Activated naive CD4-positive, alpha-beta T cell treated with anti-CD3 and anti-CD28 coated beads for 36 hours (primary cell): Measurements from ENCODE around the gene PTPRM. TPM values are rescaled to one million over a fixed set of nuclear protein-coding genes. Genes with fewer than 3 reads are reported as not detected.

ENCODE experiments used
- CTCF ChIA-PET: fragments of 350-600 bp; sonication (Branson Sonifier 250); formaldehyde crosslinking; loops from one replicate; lab custom pipeline; 2021; ENCODE audit warnings: antibody characterized with exemption; lab: Charles Lee
- DNase-seq: peaks from one replicate; pipeline ENCODE4 v3.0.0-alpha.2; 2020
- H3K27ac Mint-ChIP-seq: one replicate; pipeline ENCODE4 v1.8.0; 2021; ENCODE audit warnings: mild to moderate bottlenecking, mixed read lengths
- H3K27me3 Mint-ChIP-seq: one replicate; pipeline ENCODE4 v1.8.0; 2021; ENCODE audit warnings: low read depth, mixed read lengths
- H3K36me3 Mint-ChIP-seq: one replicate; pipeline ENCODE4 v1.8.0; 2021; ENCODE audit warnings: low read depth, mixed read lengths
- H3K4me1 Mint-ChIP-seq: one replicate; pipeline ENCODE4 v1.8.0; 2021; ENCODE audit warnings: low read depth, mixed read lengths
- H3K4me3 Mint-ChIP-seq: one replicate; pipeline ENCODE4 v1.8.0; 2021; ENCODE audit warnings: mild to moderate bottlenecking, moderate library complexity, mixed read lengths
- H3K9me3 Mint-ChIP-seq: one replicate; pipeline ENCODE4 v1.8.0; 2021; ENCODE audit warnings: mixed read lengths
- intact Hi-C: fragments of 100-400 bp; cut with micrococcal nuclease; formaldehyde crosslinking; loops from one replicate; pipeline ENCODE4 v1.15.1; 2023
- total RNA-seq, 2 experiments: library from RNA; stranded (reverse); gene quantifications; one replicate each; pipeline ENCODE4 v1.2.3, GENCODE V29; 2021

PTPRM gene
- total RNA-seq, 2 experiments from 2014 or later: 4.3 to 6.1 TPM

DNA sequence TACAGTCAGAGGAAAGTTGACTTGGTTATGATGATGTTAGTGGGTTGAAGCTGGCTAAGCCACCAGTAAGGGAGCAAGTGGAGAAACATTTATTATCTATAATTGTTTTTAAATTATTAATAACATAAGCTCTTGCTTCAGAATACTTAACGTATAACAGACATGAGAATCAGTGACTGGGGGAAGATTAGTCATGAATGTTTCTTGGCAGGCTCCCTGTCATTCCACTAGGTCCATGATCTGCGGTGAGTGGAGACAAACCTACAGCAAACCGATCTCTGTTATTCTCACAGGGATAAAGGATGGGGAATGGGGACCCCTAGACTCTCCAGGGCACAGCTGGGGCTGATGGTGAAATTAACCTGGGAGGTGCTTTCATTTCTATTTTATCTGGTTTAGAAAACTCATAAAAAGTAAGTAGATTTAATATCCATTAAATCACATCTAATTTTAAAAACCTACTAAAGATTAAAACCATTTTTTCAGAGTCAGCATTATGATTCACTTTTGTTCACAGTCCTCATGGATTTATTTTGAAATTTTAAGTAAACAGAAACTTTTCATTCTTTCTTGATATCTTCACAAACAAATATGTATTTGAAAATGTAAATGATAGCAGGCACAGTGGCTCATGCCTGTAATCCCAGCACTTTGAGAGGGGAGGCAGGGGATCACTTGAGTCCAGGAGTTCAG lies 420.3 kb downstream of the PTPRM start:
- H3K4me3 Mint-ChIP-seq: no peak overlapping the region
- peaks cover 1% of the 10 kb centered on the region for H3K36me3 Mint-ChIP-seq
- CTCF ChIA-PET: no interaction called here
- H3K27ac Mint-ChIP-seq: no peak overlapping the region
- no peaks in the 10 kb centered on the region for H3K27me3 Mint-ChIP-seq
- peaks cover 4% of the 10 kb centered on the region for H3K9me3 Mint-ChIP-seq
- no peaks in the 10 kb centered on the region for H3K4me1 Mint-ChIP-seq
- no peak for DNase-seq
- intact Hi-C loops: no loop called here

DNA sequence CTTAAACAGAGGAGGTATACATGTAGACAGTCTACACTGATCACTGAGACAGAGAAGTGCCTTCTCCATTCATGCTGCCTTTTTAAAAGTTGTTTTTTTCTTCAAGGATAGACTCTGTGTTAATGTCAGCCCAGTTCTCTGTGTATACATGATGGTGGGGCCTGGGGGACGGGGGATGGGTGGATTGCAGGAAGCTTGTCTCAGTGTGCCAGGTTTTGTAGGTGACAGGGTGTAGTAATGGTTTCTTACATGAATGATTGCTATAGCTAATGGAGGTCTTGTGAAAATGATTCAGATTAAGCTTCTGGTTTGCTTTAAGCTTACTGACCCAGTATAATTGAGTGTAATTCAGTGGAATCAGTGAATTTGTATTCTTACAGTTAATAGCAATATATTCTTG lies 423.6 kb downstream of the PTPRM start:
- intact Hi-C loops: no loop called here
- Mint-ChIP-seq H3K4me1 (no peaks in the 10 kb centered on the region), H3K36me3 (peaks cover 1% of the 10 kb centered on the region), H3K9me3 (peaks cover 6% of the 10 kb centered on the region), H3K27ac (no peak overlapping the region), H3K27me3 (no peaks in the 10 kb centered on the region), H3K4me3 (no peak overlapping the region)
- DNase-seq: no peak
- CTCF ChIA-PET: interaction anchor here (0.6 kb wide), 1 partner anchor 325 kb away, joined by 3 read pairs; no protein-coding TSS in a partner anchor

DNA sequence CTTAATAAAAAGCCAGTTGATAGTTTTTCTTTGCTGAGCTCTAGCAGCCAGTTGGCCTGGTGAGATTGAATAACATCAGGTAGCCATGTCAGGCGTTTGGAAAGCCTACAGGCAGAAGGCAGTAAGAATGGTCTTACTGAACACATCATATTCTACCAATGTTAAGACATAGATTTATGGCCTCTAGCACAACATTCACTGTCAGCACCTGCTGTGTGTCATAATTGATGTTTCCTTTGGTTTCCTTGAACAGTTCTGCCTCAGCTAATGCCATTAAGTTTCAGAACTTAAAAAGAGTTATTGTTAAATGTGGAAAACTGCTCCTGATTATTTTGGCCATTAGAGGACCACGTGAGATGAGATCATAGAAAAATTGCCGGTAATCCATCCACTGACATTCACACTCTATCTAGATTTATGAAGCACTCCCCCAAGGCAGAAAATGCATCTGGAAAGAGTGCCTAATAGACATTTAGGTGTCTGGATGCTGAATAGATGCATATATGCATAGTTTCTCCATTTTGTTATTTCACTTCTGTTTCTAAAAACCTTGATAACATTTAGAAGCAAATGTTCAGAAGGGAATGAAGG lies 434.7 kb downstream of the PTPRM start:
- Mint-ChIP-seq H3K27ac (no peak overlapping the region), H3K9me3 (no peaks in the 10 kb centered on the region), H3K27me3 (no peaks in the 10 kb centered on the region), H3K36me3 (no peaks in the 10 kb centered on the region), H3K4me1 (no peaks in the 10 kb centered on the region), H3K4me3 (no peak overlapping the region)
- DNase-seq: no peak
- CTCF ChIA-PET: no interaction called here
- intact Hi-C loops: no loop called here

DNA sequence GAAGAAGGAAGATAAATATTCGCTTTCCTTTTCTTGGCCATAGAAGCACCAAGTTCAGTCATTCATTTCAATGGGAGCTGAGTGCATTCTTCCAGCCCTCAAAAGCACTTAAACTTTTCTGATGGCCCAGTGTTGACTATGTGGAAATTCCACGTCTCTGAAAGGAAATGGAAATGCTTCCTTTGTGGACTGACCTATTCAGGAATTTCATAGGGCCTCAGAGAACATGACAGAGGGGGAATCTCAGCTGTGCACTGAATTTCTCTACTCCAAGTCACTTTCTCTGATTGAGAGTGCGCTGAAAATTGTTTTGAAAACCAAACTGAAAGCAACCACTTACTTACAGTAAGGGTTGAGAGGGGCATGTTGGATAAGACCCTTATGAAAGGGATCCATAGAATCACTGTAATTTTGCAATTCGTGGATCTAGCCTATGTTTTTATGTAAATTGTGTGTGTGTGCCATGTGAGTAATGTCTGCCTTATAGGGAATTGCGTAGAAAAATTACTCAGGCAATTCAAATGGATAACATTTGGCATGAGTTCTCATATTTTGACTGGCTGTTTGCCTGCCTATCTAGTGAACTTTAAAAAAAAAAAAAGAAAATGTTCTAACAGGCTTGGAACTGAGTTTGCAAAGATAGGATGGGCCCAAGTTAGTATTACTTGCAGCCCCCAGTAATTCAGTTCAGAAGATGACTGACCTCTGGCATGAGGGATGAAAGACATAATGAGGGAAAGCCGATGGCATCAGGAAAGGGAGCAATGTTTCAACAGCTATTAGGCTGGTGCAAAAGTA lies 437.0 kb downstream of the PTPRM start:
- CTCF ChIA-PET: no interaction called here
- Mint-ChIP-seq H3K36me3 (no peaks in the 10 kb centered on the region), H3K27me3 (no peaks in the 10 kb centered on the region), H3K9me3 (no peaks in the 10 kb centered on the region), H3K4me3 (no peak overlapping the region), H3K27ac (no peak overlapping the region), H3K4me1 (no peaks in the 10 kb centered on the region)
- intact Hi-C loops: no loop called here
- DNase-seq: no peak

DNA sequence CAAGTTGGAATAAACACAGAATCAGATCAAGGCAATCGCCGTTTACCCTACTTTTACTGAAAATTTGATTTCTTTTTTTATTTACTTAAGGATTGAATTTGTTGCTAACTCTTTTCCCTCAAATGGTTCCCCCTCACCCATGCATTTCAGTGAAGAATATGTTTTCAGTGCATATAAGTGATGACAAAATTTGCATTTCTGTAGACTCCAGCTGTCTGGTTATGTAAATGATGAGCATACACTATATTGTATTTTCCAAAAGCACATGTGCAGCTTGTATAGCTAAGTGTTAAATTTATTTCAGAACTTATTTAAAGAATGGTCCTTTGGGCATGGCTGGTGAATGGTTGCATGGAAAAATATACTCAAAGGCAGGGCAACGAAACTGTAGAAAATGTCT lies 437.7 kb downstream of the PTPRM start:
- no peak overlapping the region for H3K4me3 Mint-ChIP-seq
- no peak overlapping the region for H3K27ac Mint-ChIP-seq
- H3K27me3 Mint-ChIP-seq: no peaks in the 10 kb centered on the region
- DNase-seq: no peak
- CTCF ChIA-PET: no interaction called here
- H3K9me3 Mint-ChIP-seq: no peaks in the 10 kb centered on the region
- intact Hi-C loops: no loop called here
- no peaks in the 10 kb centered on the region for H3K4me1 Mint-ChIP-seq
- no peaks in the 10 kb centered on the region for H3K36me3 Mint-ChIP-seq

DNA sequence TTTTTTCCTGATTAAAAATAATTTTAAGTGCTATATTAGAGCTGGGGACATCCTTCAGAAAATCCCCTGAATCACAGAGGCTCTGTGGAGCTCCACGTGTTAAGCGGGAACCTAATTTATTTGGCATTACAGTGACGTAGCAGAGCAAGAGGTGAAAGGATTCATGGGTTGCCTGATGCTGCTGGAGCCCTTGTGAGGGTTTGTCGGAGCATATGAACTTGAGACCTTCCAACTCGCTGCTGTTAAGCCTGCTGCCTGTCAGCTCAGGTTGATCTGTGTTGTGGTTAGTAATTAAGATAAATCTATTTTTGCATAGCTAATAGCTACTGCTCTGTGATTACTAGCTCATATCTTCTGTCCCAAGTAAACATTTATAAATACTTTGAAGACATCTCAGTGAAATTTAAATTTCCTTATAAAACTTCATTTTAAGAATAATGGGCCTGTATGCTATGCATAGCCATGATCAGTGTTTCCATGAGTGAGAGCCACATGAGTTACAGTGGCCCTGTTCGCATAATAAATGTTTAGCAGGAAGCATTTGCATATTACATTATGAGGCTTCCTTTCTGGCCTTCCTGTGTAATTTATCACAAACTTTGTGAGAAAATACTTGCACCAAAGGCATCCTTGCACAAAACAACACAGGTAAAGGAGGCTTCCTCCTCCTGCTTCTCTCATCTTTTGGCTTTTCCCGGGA lies 438.9 kb downstream of the PTPRM start:
- Mint-ChIP-seq H3K4me3 (no peak overlapping the region), H3K4me1 (no peaks in the 10 kb centered on the region), H3K9me3 (no peaks in the 10 kb centered on the region), H3K36me3 (no peaks in the 10 kb centered on the region), H3K27ac (no peak overlapping the region), H3K27me3 (no peaks in the 10 kb centered on the region)
- intact Hi-C loops: no loop called here
- no peak for DNase-seq
- CTCF ChIA-PET: interaction anchor here (0.6 kb wide), 1 partner anchor 194 kb away, joined by 4 read pairs; no protein-coding TSS in a partner anchor

DNA sequence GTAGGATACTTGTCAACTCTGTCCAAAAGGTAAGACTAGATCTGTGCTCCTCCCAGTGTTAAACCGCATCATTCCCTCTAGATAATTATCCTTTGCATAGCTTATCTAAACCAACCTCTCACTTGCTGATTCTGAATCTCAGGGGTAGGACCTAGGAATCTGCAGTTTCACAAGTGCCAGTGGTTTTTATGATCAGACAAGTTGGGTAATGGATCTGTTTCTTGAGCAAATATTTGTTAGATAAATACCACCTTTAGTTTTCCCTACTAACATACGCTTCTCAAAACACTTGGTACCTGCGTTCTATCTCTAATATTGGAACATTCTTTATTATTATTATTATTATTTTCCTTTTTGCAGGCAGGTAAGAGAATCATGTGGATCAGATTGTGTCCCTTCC lies 439.9 kb downstream of the PTPRM start:
- no peaks in the 10 kb centered on the region for H3K9me3 Mint-ChIP-seq
- intact Hi-C loops: no loop called here
- H3K4me3 Mint-ChIP-seq: no peak overlapping the region
- no peaks in the 10 kb centered on the region for H3K36me3 Mint-ChIP-seq
- H3K27me3 Mint-ChIP-seq: no peaks in the 10 kb centered on the region
- DNase-seq: no peak
- no peak overlapping the region for H3K27ac Mint-ChIP-seq
- CTCF ChIA-PET: no interaction called here
- no peaks in the 10 kb centered on the region for H3K4me1 Mint-ChIP-seq

DNA sequence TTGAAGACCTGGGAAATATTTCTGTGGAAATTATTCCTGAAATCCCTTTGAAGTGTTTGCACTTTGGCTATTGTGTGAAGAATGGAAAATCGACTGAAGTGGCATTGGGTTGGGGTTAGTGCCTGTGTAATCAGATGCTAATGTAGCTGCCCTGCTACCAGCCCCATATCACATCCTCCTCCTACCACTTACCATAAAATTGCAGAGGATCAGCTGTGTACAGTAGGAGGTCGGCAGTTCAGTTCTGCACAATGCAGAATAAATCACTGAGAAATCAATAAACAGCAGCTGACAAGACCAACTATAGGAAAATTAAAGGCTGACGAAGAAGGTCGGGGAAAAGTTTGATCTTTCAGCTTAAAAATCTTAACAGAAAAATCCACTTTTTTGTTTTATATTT lies 440.9 kb downstream of the PTPRM start:
- Mint-ChIP-seq H3K4me1 (no peaks in the 10 kb centered on the region), H3K9me3 (no peaks in the 10 kb centered on the region), H3K27me3 (no peaks in the 10 kb centered on the region), H3K4me3 (no peak overlapping the region), H3K27ac (peak overlapping the region; percentile 41), H3K36me3 (no peaks in the 10 kb centered on the region)
- DNase-seq: no peak
- CTCF ChIA-PET: no interaction called here
- intact Hi-C loops: no loop called here

DNA sequence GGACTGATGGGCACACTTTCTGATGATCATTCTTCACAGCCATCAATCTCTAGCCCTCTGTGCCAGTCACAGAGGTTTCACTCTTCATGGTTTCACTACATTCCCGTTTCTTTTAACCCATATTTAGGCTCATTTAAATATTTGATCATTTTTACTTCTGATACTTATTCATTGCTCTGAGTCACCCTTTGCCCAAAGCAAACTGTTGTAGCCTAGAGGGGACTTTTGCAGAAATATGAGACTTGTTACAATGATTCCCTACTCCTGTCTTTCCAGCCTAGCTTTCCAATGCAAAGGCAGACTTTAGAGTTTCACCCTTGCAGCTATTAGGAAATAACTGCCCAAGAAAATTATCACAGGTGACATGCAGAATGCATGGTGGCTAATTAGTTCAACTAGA lies 444.2 kb downstream of the PTPRM start:
- Mint-ChIP-seq H3K4me3 (no peak overlapping the region), H3K9me3 (no peaks in the 10 kb centered on the region), H3K27ac (no peak overlapping the region), H3K27me3 (no peaks in the 10 kb centered on the region), H3K4me1 (no peaks in the 10 kb centered on the region), H3K36me3 (no peaks in the 10 kb centered on the region)
- CTCF ChIA-PET: no interaction called here
- no peak for DNase-seq
- intact Hi-C loops: no loop called here

DNA sequence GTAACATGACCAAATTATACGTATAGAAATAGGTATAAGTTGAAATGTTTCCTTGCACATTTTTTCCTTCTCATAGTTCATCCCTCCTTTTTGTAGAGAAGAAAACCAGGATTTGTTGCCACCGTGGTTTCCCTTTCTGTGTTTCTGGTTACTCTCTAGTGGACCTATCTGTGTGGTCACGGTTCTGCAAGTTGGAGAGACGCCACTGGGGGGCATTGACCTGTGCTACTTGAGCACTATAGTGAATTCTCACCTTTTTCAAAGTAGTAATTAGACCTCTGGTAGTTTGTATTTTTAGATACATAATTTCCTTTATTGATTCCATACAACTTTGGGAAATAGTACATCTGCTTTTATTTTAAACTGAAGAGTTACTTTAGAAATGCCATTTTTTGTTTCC lies 444.8 kb downstream of the PTPRM start:
- H3K9me3 Mint-ChIP-seq: no peaks in the 10 kb centered on the region
- no peaks in the 10 kb centered on the region for H3K27me3 Mint-ChIP-seq
- H3K4me1 Mint-ChIP-seq: no peaks in the 10 kb centered on the region
- no peak overlapping the region for H3K27ac Mint-ChIP-seq
- CTCF ChIA-PET: no interaction called here
- intact Hi-C loops: no loop called here
- no peaks in the 10 kb centered on the region for H3K36me3 Mint-ChIP-seq
- DNase-seq: no peak
- H3K4me3 Mint-ChIP-seq: no peak overlapping the region

DNA sequence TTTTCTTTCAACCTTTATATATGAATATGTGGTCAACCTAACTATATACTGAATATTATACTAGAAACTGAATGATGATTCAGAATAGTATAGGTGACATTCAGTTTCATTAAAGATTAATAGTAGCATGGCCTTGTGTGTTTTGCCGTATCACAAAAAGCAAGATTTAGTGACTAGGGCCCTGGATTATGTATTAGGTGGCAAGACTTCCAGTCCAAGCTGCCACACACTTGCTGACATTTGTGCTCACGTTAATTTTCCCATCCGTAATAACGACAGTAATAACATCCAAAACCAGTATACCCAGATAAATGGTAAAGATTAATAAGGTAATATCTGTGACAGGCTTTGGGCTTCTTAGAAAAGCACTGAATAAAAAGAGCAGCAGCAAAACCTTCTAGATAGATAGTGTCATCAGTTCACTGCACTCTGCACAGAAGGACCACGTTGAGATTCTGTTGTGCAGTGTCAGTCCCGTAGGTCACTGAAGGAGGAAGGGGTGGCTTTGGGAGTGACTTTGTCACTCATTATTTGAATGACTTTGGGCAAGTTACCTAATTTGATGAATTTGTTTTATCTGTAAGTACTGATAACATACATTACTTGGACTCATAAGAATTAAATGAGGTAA lies 451.7 kb downstream of the PTPRM start:
- H3K27me3 Mint-ChIP-seq: no peaks in the 10 kb centered on the region
- no peak overlapping the region for H3K4me3 Mint-ChIP-seq
- intact Hi-C loops: no loop called here
- no peak for DNase-seq
- no peaks in the 10 kb centered on the region for H3K36me3 Mint-ChIP-seq
- H3K27ac Mint-ChIP-seq: no peak overlapping the region
- no peaks in the 10 kb centered on the region for H3K9me3 Mint-ChIP-seq
- H3K4me1 Mint-ChIP-seq: no peaks in the 10 kb centered on the region
- CTCF ChIA-PET: no interaction called here

DNA sequence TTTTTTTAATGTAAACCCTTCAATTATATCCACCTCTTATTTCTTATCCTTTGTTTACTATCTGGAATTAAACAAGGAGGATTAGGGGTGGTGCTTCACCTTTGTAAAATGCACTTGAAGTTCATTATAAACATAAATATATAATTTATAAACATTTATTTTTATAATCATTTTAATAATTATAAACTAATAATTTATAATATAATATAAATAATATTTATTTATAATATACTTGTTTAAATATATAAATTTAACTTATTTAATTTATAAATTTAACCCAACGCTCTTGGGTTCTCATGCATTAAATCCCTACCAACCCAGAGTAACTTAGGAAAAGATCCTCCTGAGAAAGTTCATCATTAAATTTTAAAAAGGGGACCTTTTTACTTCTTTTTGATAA lies 452.5 kb downstream of the PTPRM start:
- no peaks in the 10 kb centered on the region for H3K4me1 Mint-ChIP-seq
- H3K4me3 Mint-ChIP-seq: no peak overlapping the region
- H3K9me3 Mint-ChIP-seq: no peaks in the 10 kb centered on the region
- intact Hi-C loops: no loop called here
- CTCF ChIA-PET: no interaction called here
- H3K27me3 Mint-ChIP-seq: no peaks in the 10 kb centered on the region
- DNase-seq: no peak
- no peaks in the 10 kb centered on the region for H3K36me3 Mint-ChIP-seq
- H3K27ac Mint-ChIP-seq: no peak overlapping the region
